Mucosa of gallbladder (tissue), 1 donor: ENCODE measurements around the gene CREB3L2. TPM values are rescaled to one million over a fixed set of nuclear protein-coding genes. Genes with fewer than 3 reads are reported as not detected.
"Not testable (repeated sequence)": the region's sequence is repeated elsewhere in the genome, so short reads cannot be mapped to it uniquely, and the experiment has no call there.

Experiments
- DNase-seq: peaks from one replicate; pipeline ENCODE4 v3.0.0-alpha.2; 2020; ENCODE audit warnings: low spot score
- total RNA-seq: library from RNA; stranded (reverse); gene quantifications from one replicate; pipeline ENCODE4 v1.2.1, GENCODE V29; 2021
- donor health status: DM: no; HTN: no; CAD: no.

The CREB3L2 gene
- total RNA-seq, 1 donor from 2014 or later: 80.3 TPM

GRCh38 chr7:137838706-137839315 lies 163.1 kb downstream of the CREB3L2 start:
- no peak for DNase-seq

DNA sequence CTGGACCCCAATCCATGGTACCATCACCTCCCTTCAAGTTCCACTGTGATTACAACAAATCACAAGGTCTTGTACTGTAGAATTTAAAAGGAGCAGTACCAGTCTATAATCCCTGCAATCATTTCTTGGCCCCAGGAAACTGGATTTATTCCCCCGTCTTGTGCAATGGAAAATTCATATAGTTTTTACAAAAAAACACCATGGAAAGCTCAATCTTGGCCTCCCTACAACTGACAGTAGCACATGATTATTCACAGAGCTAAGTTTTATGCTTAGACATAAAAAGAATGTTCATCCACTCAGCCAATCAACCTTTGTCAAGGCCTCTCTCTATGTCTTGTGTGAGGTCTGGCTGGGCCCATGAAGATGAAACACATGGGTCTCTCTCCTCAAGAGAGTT lies 165.3 kb downstream of the CREB3L2 start:
- no peak for DNase-seq

DNA sequence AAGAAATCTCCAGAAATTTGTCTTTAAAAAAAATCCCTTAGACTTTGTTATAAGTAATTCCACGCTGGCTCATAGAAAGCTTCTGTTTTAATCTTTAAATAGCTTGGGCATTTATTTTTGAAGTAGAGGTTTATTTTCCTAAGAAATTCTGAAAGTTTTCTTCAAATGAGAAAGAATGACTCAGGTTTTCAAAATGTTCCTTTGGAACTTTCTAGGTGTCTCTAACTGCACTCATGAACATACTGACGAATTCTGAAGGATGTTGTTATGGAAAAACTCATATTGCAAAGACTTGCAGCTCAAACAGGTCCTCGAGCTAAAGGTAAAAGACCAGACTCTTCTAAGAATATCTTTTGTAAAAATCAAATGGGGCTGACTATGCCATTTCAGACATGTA lies 165.8 kb downstream of the CREB3L2 start:
- DNase-seq: no peak

DNA sequence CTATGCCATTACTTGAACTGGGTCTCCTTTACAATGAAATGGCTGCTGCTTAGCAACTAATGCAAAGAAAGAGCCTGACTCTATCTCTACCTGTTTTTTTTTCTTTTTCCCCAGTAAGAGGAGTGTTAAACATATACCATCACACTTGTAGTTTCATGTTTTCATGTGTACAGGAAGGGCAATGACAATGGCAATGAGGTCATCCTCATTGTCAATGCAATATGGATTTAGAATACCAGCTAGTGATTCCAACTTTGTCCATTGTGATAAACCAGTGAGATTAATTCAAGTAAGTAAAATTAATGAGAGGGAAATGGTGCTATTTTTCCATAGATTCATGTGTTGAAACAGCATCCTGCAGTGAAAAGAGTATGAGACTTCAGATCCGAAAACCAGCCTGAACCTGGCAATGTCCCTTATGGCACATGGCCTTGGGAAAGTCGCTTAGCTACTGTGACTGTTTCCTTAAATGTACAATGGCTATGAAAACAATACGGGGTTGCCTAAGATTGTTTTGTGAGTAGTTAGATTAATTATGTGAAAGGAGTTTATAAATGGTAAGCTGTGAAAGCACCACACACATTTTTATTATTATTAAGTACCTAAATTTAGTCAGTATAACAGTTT lies 166.3 kb downstream of the CREB3L2 start:
- no peak for DNase-seq

DNA sequence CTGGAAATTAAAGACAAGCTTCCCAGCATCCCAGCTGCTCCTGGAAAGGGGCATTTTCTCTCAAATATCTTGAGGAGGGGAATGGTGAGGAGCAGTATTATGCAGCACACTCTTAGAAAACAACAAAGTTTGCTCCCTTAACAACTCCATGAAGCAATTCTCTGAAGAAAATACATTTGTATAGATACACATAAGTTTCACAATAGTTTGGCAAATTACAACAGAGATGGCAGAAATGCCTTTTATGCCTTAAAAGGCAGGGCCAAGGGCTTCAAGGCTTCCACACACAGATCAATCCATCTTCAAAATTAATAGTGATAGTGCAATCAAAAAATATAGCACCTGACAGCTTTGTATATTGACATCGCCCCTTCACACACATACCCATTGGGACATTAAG lies 167.3 kb downstream of the CREB3L2 start:
- no peak for DNase-seq

GRCh38 chr7:137832990-137833389 lies 168.9 kb downstream of the CREB3L2 start:
- DNase-seq: not testable (repeated sequence)

DNA sequence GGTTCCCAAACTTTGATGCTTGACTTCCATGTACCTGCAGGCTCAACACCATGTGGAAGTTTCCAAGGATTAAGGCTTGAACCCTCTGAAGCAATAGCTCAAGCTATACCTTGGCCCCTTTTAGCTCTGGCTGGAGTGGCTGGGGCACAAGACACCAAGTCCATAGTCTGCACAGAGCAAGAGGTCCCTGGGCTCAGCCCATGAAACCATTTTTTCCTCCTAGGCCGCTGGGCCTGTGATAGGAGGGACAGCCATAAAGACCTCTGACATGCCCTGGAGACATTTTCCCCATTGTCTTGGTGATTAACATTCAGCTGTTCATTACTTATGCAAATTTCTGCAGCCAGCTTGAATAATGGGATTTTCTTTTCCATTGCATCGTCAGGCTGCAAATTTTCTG lies 169.5 kb downstream of the CREB3L2 start:
- no peak for DNase-seq

DNA sequence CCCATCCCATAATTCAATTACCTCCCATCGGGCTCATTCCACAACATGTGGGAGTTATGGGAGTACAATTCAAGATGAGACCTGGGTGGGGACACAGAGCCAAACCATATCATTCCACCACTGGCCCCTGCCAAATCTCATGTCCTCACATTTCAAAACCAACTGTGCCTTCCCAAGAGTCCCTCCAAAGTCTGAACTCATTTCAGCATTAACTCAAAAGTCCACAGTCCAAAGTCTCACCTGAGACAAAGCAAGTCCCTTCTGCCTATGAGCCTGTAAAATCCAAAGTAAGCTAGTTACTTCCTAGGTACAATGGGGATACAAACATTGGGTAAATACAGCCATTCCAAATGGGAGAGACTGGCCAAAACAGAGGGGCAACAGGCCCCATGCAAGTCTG lies 170.3 kb downstream of the CREB3L2 start:
- DNase-seq: not testable (repeated sequence)

GRCh38 chr7:137829337-137829992 lies 172.4 kb downstream of the CREB3L2 start:
- DNase-seq: no peak

DNA sequence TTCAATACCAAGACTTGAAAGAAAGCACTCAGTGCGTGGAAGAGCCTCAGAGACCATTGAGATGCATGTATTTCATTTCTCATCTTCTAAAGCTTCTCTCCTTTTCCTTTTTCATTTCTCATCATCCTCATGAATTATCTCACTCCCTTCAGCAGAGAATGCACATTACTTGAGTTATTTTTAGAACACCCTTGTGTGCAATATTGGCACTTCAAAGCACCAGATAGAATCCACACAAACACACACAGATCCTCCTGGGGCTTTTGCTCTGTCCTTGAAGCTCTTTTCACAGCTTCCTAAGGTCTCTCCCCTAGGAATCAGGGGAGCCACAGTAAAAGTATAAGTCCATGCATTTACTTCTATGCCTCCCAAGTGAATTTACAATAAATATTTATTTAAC lies 173.4 kb downstream of the CREB3L2 start:
- no peak for DNase-seq

DNA sequence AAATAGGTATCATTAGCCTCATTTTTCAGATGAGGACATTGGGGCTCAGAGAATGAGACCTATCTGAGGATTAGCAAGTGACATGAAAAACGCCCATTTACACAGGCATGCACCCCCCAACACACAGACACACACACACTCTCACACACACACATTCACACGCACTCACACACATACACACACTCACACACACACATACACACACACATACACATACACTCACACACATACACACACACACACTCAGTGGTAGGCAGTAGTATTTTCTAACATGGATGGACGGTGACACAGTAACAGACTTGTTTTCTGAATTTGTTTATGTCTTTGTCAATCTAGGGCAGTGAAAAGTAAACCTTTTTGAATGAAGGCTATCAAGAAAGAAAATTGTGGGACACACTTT lies 176.4 kb downstream of the CREB3L2 start:
- no peak for DNase-seq

Other genes starting within 250 kb of the CREB3L2 start
- 3.1 TPM for gene DGKI, start 155.1 kb downstream of the CREB3L2 start, total RNA-seq
- 0.37 TPM for gene AKR1D1, start 74.4 kb upstream of the CREB3L2 start, total RNA-seq